Breast epithelium (tissue), 4 donors: Measurements from ENCODE around the gene PKD1. TPM values are rescaled to one million over a fixed set of nuclear protein-coding genes. Genes with fewer than 3 reads are reported as not detected.

Experiments used
- DNase-seq, 2 donors: peaks; one replicate each; pipeline ENCODE4 v3.0.0-alpha.2; 2019; ENCODE audit warnings: low spot score in 2 of 2
- H3K27ac ChIP-seq, 2 donors: fragments of 200-600 bp; sonication (generic) in 1 of 2; one replicate each; pipeline ENCODE4 v1.5.1; 2016 to 2019; ENCODE audit warnings: mild to moderate bottlenecking in 1 of 2
- H3K27me3 ChIP-seq, 2 donors: fragments of 200-600 bp; sonication (generic) in 1 of 2; one replicate each; pipeline versions ENCODE4 v1.5.1 to v1.6.0; 2017 to 2019; ENCODE audit warnings: control low read depth in 1 of 2, mild to moderate bottlenecking in 1 of 2
- H3K36me3 ChIP-seq: fragments of 200-600 bp; one replicate; pipeline ENCODE4 v1.5.1; 2019
- H3K4me1 ChIP-seq, 2 donors: fragments of 200-600 bp; sonication (generic); one replicate each; pipeline ENCODE4 v1.5.1; 2016 to 2019; ENCODE audit warnings: control low read depth in 1 of 2
- H3K4me3 ChIP-seq, 3 donors: fragments of 200-600 bp; sonication (generic); 1 replicate in 2 of 3; 2 replicates in 1 of 3; pipeline ENCODE4 v1.5.1; 2016 to 2019; ENCODE audit warnings: mild to moderate bottlenecking in 3 of 3, moderate library complexity in 2 of 3
- H3K9me3 ChIP-seq, 2 donors: fragments of 200-600 bp; sonication (generic) in 1 of 2; one replicate each; pipeline ENCODE4 v1.5.1; 2016 to 2019; ENCODE audit warnings: control low read depth in 1 of 2
- CTCF ChIP-seq, 3 donors: fragments of 450-650 bp; IDR thresholded peaks; one replicate each; pipeline ENCODE4 v1.5.1; 2016 to 2017; ENCODE audit warnings: antibody characterized with exemption in 3 of 3, mild to moderate bottlenecking in 3 of 3, moderate library complexity in 3 of 3
- POLR2A ChIP-seq: fragments of 450-650 bp; IDR thresholded peaks from one replicate; pipeline ENCODE4 v1.6.1; 2016; ENCODE audit warnings: antibody characterized with exemption, mild to moderate bottlenecking, moderate library complexity
- POLR2AphosphoS5 ChIP-seq, 3 donors: sonication (generic); formaldehyde crosslinking; IDR thresholded peaks; one replicate each; pipeline ENCODE4 v1.6.1; 2017; ENCODE audit warnings: antibody characterized with exemption in 3 of 3
- intact Hi-C: fragments of 100-400 bp; cut with DNase I; formaldehyde crosslinking; loops from one replicate; pipeline ENCODE4 v1.15.1; 2023; ENCODE audit warnings: low total_unique reads
- total RNA-seq, 3 donors: library from RNA; depleted of rRNA; stranded (reverse); fragments of >200 nt; gene quantifications; one replicate each; pipeline ENCODE4 v1.1.0, GENCODE V29; 2016

The PKD1 gene
- total RNA-seq, 3 donors from 2014 or later = 74.2 to 110 (median 107) TPM

DNA sequence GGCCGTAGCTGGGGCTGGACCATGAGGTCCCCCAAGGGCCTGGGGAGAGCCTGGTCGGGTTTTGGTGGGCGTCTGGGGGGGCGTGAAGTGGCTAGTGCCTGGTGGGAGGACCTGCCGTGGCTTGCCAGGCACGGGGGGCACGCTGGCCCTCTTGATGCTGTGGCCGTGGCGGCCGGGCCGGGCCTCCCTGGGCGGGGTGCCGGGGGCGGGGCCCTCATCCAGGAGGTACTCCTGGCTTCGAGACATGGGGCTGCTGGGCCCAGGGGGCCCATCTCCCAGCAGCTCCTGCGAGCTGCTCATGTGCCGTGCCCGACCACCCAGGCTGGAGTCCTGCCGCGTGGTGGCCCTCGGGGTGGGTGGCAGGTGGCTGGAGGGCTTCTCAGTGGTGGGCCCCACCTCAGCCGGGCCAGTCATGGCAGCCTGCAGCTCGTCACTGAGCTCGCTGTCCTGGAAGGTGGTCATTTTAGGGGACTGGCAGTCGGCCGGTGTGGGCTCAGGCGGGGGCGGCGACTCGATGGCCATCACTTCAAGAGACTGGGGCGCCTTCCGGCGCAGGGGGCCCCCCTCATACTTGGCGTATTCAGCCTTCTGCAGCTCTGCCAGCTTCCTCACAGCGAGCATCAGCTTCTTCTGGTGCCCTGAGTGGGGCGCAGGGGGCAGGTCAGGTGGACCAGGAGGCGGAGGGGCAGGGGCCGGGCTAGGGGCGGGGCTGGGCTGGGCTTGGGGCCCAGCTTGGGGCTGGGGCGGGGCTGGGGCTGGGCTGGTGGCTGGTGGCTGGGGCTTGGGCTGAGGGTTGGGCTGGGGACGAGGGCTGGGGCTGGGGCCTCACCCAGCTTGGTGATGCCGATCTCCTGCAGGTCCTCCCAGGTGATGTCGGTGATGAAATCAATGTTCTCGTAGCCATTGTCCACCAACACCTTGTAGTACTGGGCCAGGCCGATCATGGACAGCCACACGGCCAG lies 45.5 kb upstream of the PKD1 start:
- TF ChIP-seq POLR2A (no peak), POLR2AphosphoS5 (IDR thresholded peaks at IDR 0.05) (no peak), CTCF (IDR thresholded peaks at IDR 0.05) (no peak)
- no peaks in the 10 kb centered on the region for H3K36me3 ChIP-seq
- H3K4me3 ChIP-seq = no peak overlapping the region
- no peaks in the 10 kb centered on the region for H3K9me3 ChIP-seq
- DNase-seq = no peak
- no peaks in the 10 kb centered on the region for H3K4me1 ChIP-seq
- H3K27ac ChIP-seq = no peak overlapping the region
- no peaks in the 10 kb centered on the region for H3K27me3 ChIP-seq
- intact Hi-C loops = no loop called here

DNA sequence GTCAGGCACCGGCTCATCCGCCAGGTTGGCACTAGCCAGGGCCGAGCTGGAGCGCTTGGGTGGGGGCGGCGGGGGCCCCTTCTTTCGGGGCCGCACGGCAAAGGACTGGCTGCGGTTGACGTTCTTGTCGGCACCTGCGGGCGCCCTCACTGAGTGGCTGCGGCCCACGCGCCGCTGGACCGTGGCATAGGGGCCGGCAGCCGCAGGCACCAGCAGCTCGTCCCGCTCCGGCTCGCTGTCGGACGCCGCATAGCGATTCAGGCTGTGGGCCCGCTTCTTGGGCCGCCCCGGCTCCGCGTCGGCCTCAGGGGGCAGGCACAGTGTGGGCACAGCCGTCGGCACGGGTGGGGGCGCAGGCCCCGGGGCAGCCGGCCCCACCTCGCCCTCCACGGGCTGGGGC lies 44.8 kb upstream of the PKD1 start:
- no peak overlapping the region for H3K27ac ChIP-seq
- DNase-seq = no peak
- TF ChIP-seq CTCF (IDR thresholded peaks at IDR 0.05) = no peak
- H3K9me3 ChIP-seq = no peaks in the 10 kb centered on the region
- no peaks in the 10 kb centered on the region for H3K4me1 ChIP-seq
- H3K36me3 ChIP-seq = peaks cover 2% of the 10 kb centered on the region
- intact Hi-C loops = no loop called here
- no peak overlapping the region for H3K4me3 ChIP-seq
- no peaks in the 10 kb centered on the region for H3K27me3 ChIP-seq

DNA sequence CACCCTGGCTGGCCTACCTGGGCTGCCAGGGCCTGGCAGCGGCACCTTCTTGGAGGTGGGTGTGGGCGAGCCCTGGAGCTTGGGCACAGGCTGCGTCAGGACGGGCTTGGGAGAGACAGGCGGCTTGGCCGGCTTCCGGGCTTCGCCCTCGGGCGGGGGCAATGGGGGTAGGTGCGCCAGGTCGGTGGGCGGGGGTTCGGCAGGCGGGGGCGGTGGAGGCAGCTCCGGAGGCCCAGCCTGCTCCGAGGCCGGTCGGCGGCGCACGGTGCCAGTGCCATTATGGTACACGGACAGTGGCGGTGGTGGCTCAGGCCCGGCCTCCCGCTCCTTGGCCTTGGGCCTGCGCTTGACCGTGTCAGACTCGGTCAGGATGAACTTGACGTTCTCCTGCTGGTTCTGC lies 43.9 kb upstream of the PKD1 start:
- no peaks in the 10 kb centered on the region for H3K9me3 ChIP-seq
- H3K36me3 ChIP-seq = peaks cover 4% of the 10 kb centered on the region
- H3K4me3 ChIP-seq = peak overlapping the region in 1 of 3 donors; percentile 11
- DNase-seq = no peak
- no peak for TF ChIP-seq POLR2A
- no peak for TF ChIP-seq POLR2AphosphoS5 (IDR thresholded peaks at IDR 0.05)
- no peak for TF ChIP-seq CTCF (IDR thresholded peaks at IDR 0.05)
- H3K27ac ChIP-seq = no peak overlapping the region
- intact Hi-C loops = no loop called here
- H3K27me3 ChIP-seq = no peaks in the 10 kb centered on the region
- H3K4me1 ChIP-seq = no peaks in the 10 kb centered on the region

DNA sequence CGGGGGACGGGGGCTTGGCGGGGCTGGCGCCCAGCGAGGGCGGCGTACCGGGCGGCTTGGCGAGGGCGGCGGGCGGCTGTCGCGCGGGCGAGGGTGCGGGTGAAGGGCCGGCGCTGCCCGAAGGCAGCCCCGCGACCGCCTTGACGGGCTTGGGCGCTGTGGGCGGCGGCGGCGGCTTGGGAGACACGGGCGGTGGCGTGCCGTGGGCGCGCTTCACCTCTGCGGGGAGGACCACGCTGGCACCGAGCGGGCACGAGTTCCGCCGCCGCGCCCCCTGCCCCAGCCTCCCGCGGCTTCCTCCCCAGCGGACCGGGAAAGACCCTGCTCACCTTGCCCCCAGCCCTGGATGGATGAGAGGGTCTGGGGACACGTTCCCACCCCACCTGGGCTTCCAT lies 43.4 kb upstream of the PKD1 start:
- TF ChIP-seq CTCF (IDR thresholded peaks at IDR 0.05) (no peak), POLR2A (no peak), POLR2AphosphoS5 (IDR thresholded peaks at IDR 0.05) (no peak)
- H3K4me1 ChIP-seq = no peaks in the 10 kb centered on the region
- no peaks in the 10 kb centered on the region for H3K9me3 ChIP-seq
- no peaks in the 10 kb centered on the region for H3K27me3 ChIP-seq
- peaks cover 4% of the 10 kb centered on the region for H3K36me3 ChIP-seq
- intact Hi-C loops = no loop called here
- no peak overlapping the region for H3K27ac ChIP-seq
- H3K4me3 ChIP-seq = peak overlapping the region in 2 of 3 donors; percentile 11 to 22
- DNase-seq = no peak

GRCh38 chr16:2178321-2179106 lies 42.8 kb upstream of the PKD1 start:
- DNase-seq = no peak
- Histone ChIP-seq H3K4me3 (no peak overlapping the region), H3K4me1 (no peaks in the 10 kb centered on the region), H3K27ac (no peak overlapping the region), H3K9me3 (no peaks in the 10 kb centered on the region), H3K27me3 (no peaks in the 10 kb centered on the region), H3K36me3 (peaks cover 4% of the 10 kb centered on the region)
- intact Hi-C loops = no loop called here
- no peak for TF ChIP-seq POLR2AphosphoS5 (IDR thresholded peaks at IDR 0.05)
- TF ChIP-seq POLR2A = no peak
- TF ChIP-seq CTCF (IDR thresholded peaks at IDR 0.05) = no peak
